MM.1S (cell line): ENCODE measurements around the gene TNP2.
A peak's percentile ranks its signal among the peaks of the same experiment; 100 is the strongest.

ENCODE experiments used
- CTCF ChIP-seq: fragments of 300-600 bp; sonication (generic); IDR thresholded peaks from 2 replicates; pipeline ENCODE4 v1.5.1; 2016; ENCODE audit warnings: antibody characterized with exemption, low read length, mixed read lengths
- EZH2 ChIP-seq: fragments of 300-600 bp; sonication (generic); optimal IDR thresholded peaks from 2 replicates; pipeline ENCODE3; 2017; ENCODE audit warnings: low read depth, mild to moderate bottlenecking, antibody characterized with exemption, low read length, mixed read lengths

DNA sequence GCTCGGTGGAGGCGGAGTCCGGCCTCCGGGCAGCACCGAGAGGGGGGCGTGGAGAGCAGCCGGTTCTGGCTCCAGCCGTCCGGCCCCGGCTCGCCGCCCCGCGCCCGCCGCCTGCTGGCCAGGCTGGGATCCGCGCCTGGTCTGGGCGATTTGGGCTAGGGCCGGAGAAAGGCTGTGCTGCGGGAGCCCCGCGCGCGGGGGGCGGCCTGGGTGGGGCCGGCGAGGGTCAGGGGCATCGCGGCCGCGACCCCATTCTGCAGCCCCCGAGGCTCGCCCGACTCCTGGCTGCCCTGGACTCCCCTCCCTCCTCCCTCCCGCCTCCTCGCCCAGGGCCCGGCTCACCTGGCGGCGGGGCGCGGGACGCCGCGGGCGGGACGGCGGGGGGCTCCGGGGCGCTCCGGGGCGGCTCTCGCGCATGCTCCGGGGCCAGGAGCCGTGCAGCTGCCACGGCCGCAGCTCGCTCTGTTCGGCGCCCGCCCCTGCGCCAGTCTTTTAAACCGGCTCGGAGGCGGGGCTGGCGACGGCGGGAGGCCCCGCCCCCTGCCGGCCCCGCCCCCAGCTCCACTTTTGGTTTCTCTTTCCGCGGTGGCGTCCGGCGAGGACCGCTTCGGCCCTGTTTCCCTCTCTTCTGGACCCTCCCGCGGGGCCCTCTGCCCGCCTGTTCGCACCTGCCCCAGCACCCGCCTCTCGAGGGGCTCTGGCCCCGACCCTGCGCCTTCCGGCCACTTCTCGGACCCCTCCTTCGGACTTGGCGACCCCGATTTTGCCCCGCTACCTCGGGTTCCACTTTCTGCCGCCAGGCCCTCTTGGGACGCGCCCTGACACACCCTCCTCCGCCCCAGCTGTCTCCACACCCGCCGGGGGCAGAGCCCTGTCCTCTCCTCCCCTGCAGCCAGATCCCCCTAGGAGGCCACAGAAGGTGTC lies 13.1 kb downstream of the TNP2 start, which contains the start of gene SOCS1:
- TF ChIP-seq CTCF (peak; percentile 70), EZH2 (no peak)
